ENCODE measurements around the gene CLDN9. TPM values are rescaled to one million over a fixed set of nuclear protein-coding genes. Genes with fewer than 3 reads are reported as not detected.

Gene CLDN9
- polyA plus RNA-seq, 1 donor from 2014 or later = not detected

- Histone ChIP-seq H3K36me3 (ENCODE audit: insufficient read depth, low read length) (no peaks in the 10 kb centered on the region), H3K9me2 (ENCODE audit: insufficient read depth, low read length) (no peaks in the 10 kb centered on the region), H3K4me3 (ENCODE audit: low read length) (no peak overlapping the region)
Measured at GRCh38 chr16:2966043-2966807, 46.5 kb upstream of the CLDN9 start.

GRCh38 chr16:2966808-2967191, 45.9 kb upstream of the CLDN9 start:
- H3K27me3 ChIP-seq (ENCODE audit: insufficient read depth, low read depth, low read length) = peaks cover 57% of the 10 kb centered on the region
- no peaks in the 10 kb centered on the region for H4K20me1 ChIP-seq (ENCODE audit: insufficient read depth)
- TF ChIP-seq TAF1 (IDR thresholded peaks at IDR 0.05; ENCODE audit: low read depth) (no peak), MXI1 (conservative IDR thresholded peaks at IDR 0.05; ENCODE audit: poor library complexity, severe bottlenecking) (no peak)
- H3K4me3 ChIP-seq (ENCODE audit: low read length) = no peak overlapping the region
- H3K9me3 ChIP-seq (ENCODE audit: low read length) = no peaks in the 10 kb centered on the region
- no peak overlapping the region for H3K4me2 ChIP-seq (ENCODE audit: low read length)
- no peaks in the 10 kb centered on the region for H3K79me2 ChIP-seq (replicated peaks; ENCODE audit: insufficient read depth, low read length)
- H2AFZ ChIP-seq (ENCODE audit: low read depth, low read length) = no peak overlapping the region
- no peaks in the 10 kb centered on the region for H3K36me3 ChIP-seq (ENCODE audit: insufficient read depth, low read length)
- no peaks in the 10 kb centered on the region for H3K9me2 ChIP-seq (ENCODE audit: insufficient read depth, low read length)
- H3K27ac ChIP-seq (ENCODE audit: low read length) = no peak overlapping the region
- no peak overlapping the region for H3K9ac ChIP-seq (ENCODE audit: low read length)
- H3F3A ChIP-seq (ENCODE audit: insufficient read depth, low read length, poor library complexity, severe bottlenecking) = no peaks in the 10 kb centered on the region

More at GRCh38 chr16:2966043-2966807, 46.5 kb upstream of the CLDN9 start:
- H3K27ac ChIP-seq (ENCODE audit: low read length) = no peak overlapping the region
- H3K9me3 ChIP-seq (ENCODE audit: low read length) = no peaks in the 10 kb centered on the region
- H3K4me2 ChIP-seq (ENCODE audit: low read length) = no peak overlapping the region
- TF ChIP-seq TAF1 (IDR thresholded peaks at IDR 0.05; ENCODE audit: low read depth) = no peak
- TF ChIP-seq RAD21 (conservative IDR thresholded peaks at IDR 0.05) = no peak
- TF ChIP-seq EP300 (conservative IDR thresholded peaks at IDR 0.05; ENCODE audit: poor library complexity, severe bottlenecking) = no peak
- no peak for TF ChIP-seq POLR2AphosphoS5 (IDR thresholded peaks at IDR 0.05)
- TF ChIP-seq CTCF (IDR thresholded peaks at IDR 0.05; ENCODE audit: poor library complexity, severe bottlenecking) = no peak
- no peak overlapping the region for H2AFZ ChIP-seq (ENCODE audit: low read depth, low read length)
- H3K27me3 ChIP-seq (ENCODE audit: insufficient read depth, low read depth, low read length) = peaks cover 57% of the 10 kb centered on the region
- no peaks in the 10 kb centered on the region for H3F3A ChIP-seq (ENCODE audit: insufficient read depth, low read length, poor library complexity, severe bottlenecking)
- no peaks in the 10 kb centered on the region for H4K20me1 ChIP-seq (ENCODE audit: insufficient read depth)
- no peaks in the 10 kb centered on the region for H3K79me2 ChIP-seq (replicated peaks; ENCODE audit: insufficient read depth, low read length)
- H3K9ac ChIP-seq (ENCODE audit: low read length) = no peak overlapping the region

DNA sequence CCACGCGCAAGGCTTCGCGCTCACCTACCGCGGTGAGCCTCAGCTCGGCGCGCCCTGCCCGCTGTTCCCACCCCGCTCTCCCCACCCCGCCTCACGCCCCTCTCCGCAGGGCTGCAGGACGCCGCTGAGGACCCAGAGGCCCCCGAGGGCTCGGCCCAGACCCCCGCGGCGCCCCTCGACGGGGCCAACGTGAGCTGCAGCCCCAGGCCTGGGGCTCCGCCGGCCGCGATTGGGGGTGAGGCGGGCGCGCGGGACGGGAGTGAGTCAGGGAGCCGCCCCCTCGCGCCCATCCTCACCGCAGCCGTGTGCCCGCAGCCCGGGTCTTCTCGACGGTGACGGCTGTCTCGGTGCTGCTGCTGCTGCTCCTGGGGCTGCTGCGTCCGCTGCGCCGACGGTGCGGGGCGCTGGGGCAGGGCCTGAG, 45.5 kb upstream of the CLDN9 start:
- Histone ChIP-seq H3K9me2 (ENCODE audit: insufficient read depth, low read length) (no peaks in the 10 kb centered on the region), H3K9me3 (ENCODE audit: low read length) (no peaks in the 10 kb centered on the region), H3K79me2 (replicated peaks; ENCODE audit: insufficient read depth, low read length) (no peaks in the 10 kb centered on the region), H3K4me2 (ENCODE audit: low read length) (no peak overlapping the region), H3K4me3 (ENCODE audit: low read length) (no peak overlapping the region), H3F3A (ENCODE audit: insufficient read depth, low read length, poor library complexity, severe bottlenecking) (no peaks in the 10 kb centered on the region), H3K27ac (ENCODE audit: low read length) (no peak overlapping the region), H3K36me3 (ENCODE audit: insufficient read depth, low read length) (no peaks in the 10 kb centered on the region), H2AFZ (ENCODE audit: low read depth, low read length) (no peak overlapping the region), H4K20me1 (ENCODE audit: insufficient read depth) (no peaks in the 10 kb centered on the region), H3K9ac (ENCODE audit: low read length) (no peak overlapping the region), H3K27me3 (ENCODE audit: insufficient read depth, low read depth, low read length) (peaks cover 57% of the 10 kb centered on the region)
- TF ChIP-seq EP300 (conservative IDR thresholded peaks at IDR 0.05; ENCODE audit: poor library complexity, severe bottlenecking) = no peak
- TF ChIP-seq CTCF (IDR thresholded peaks at IDR 0.05; ENCODE audit: poor library complexity, severe bottlenecking) = no peak
- TF ChIP-seq REST (IDR thresholded peaks at IDR 0.05; ENCODE audit: borderline replicate concordance) = no peak
- no peak for TF ChIP-seq EZH2 (IDR thresholded peaks at IDR 0.05; ENCODE audit: borderline replicate concordance, insufficient read depth, low read length, poor library complexity, severe bottlenecking)
- no peak for TF ChIP-seq POLR2AphosphoS5 (IDR thresholded peaks at IDR 0.05)
- no peak for TF ChIP-seq MXI1 (conservative IDR thresholded peaks at IDR 0.05; ENCODE audit: poor library complexity, severe bottlenecking)
- no peak for TF ChIP-seq TAF1 (IDR thresholded peaks at IDR 0.05; ENCODE audit: low read depth)
- no peak for TF ChIP-seq SMC3 (conservative IDR thresholded peaks at IDR 0.05; ENCODE audit: poor library complexity)
- no peak for TF ChIP-seq RAD21 (conservative IDR thresholded peaks at IDR 0.05)

Measured in neural cell (in vitro differentiated cells).